Smooth muscle cell (in vitro differentiated cells): ENCODE data around the gene WWOX. TPM values are rescaled to one million over a fixed set of nuclear protein-coding genes. Genes with fewer than 3 reads are reported as not detected.

Experiments used
- DNase-seq: peaks from one replicate; lab custom pipeline; 2025; ENCODE audit not compliant: unreplicated experiment; lab: John Stamatoyannopoulos, UW
- H2AFZ ChIP-seq: fragments of 200-600 bp; sonication (generic); 2 replicates; pipeline ENCODE4 v1.6.0; 2016; ENCODE audit warnings: antibody characterized with exemption, low read depth, mild to moderate bottlenecking
- H3F3A ChIP-seq: fragments of 200-600 bp; sonication (generic); 2 replicates; pipeline ENCODE4 v1.6.0; 2017; ENCODE audit warnings: antibody characterized with exemption, low read depth
- H3K27ac ChIP-seq: fragments of 200-600 bp; sonication (generic); 2 replicates; pipeline ENCODE4 v1.5.1; 2016; ENCODE audit warnings: low read depth, mild to moderate bottlenecking
- H3K27me3 ChIP-seq: fragments of 200-600 bp; sonication (generic); 2 replicates; pipeline ENCODE4 v1.6.1; 2016; ENCODE audit warnings: low read depth, mild to moderate bottlenecking
- H3K36me3 ChIP-seq: fragments of 200-600 bp; sonication (generic); 2 replicates; pipeline ENCODE4 v1.5.1; 2016; ENCODE audit warnings: low read depth
- H3K4me1 ChIP-seq: fragments of 200-600 bp; sonication (generic); 2 replicates; pipeline ENCODE4 v1.5.1; 2016; ENCODE audit warnings: low read depth
- H3K4me2 ChIP-seq: fragments of 200-600 bp; sonication (generic); 2 replicates; pipeline ENCODE4 v1.6.0; 2016; ENCODE audit warnings: mild to moderate bottlenecking
- H3K4me3 ChIP-seq: fragments of 200-600 bp; sonication (generic); 2 replicates; pipeline ENCODE4 v1.5.1; 2016; ENCODE audit warnings: mild to moderate bottlenecking
- H3K79me2 ChIP-seq: fragments of 200-600 bp; sonication (generic); 2 replicates; pipeline ENCODE4 v1.6.0; 2016; ENCODE audit warnings: low read depth, mild to moderate bottlenecking
- H3K9ac ChIP-seq: fragments of 200-600 bp; sonication (generic); 2 replicates; pipeline ENCODE4 v1.6.0; 2016; ENCODE audit warnings: low read depth
- H3K9me3 ChIP-seq: fragments of 200-600 bp; sonication (generic); replicated peaks from 2 replicates; pipeline ENCODE4 v1.5.1; 2016; ENCODE audit warnings: low read depth
- H4K20me1 ChIP-seq: fragments of 200-600 bp; sonication (generic); 2 replicates; pipeline ENCODE4 v1.6.0; 2016; ENCODE audit warnings: low read depth
- WGBS: methylation state at CpG from one replicate; pipeline ENCODE4 v1.1.7; 2016; ENCODE audit warnings: low lambda C conversion rate; 5-methylcytosine and 5-hydroxymethylcytosine counted together
- polyA plus RNA-seq: library from polyadenylated mRNA; unstranded; fragments of >200 nt; fragmentation: Nextera tagmentation; extraction: Ambion mirVana; gene quantifications from 2 replicates; pipeline ENCODE4 v1.2.1, GENCODE V29; 2016
- total RNA-seq: library from RNA; depleted of rRNA; stranded (reverse); fragments of >200 nt; gene quantifications from 2 replicates; pipeline ENCODE4 v1.2.3, GENCODE V29; 2014
- TF ChIP-seq, protein P1 (sequence below): fragments of 200-600 bp; sonication (generic); IDR thresholded peaks from 2 replicates; pipeline ENCODE4 v1.5.1; 2017; ENCODE audit warnings: borderline replicate concordance, mild to moderate bottlenecking, antibody characterized with exemption; ENCODE audit not compliant: insufficient read depth, poor library complexity, severe bottlenecking

The WWOX gene
- total and polyA plus RNA-seq, 2 experiments from 2014 or later, result 7.5 to 14.0 TPM

GRCh38 chr16:78324649-78325285, 225.3 kb downstream of the WWOX start:
- DNase-seq, result no peak
- Histone ChIP-seq H3K9ac (no peak overlapping the region), H4K20me1 (no peaks in the 10 kb centered on the region), H3K27me3 (no peaks in the 10 kb centered on the region), H3K27ac (no peak overlapping the region), H3K4me3 (no peak overlapping the region), H2AFZ (no peak overlapping the region), H3K36me3 (no peaks in the 10 kb centered on the region), H3F3A (no peaks in the 10 kb centered on the region), H3K4me1 (peaks cover 10% of the 10 kb centered on the region), H3K79me2 (no peaks in the 10 kb centered on the region), H3K4me2 (no peak overlapping the region), H3K9me3 (no peaks in the 10 kb centered on the region)
- WGBS, result 70% methylated on average over 6 of the region's 6 CpGs
- TF ChIP-seq, protein P1, sequence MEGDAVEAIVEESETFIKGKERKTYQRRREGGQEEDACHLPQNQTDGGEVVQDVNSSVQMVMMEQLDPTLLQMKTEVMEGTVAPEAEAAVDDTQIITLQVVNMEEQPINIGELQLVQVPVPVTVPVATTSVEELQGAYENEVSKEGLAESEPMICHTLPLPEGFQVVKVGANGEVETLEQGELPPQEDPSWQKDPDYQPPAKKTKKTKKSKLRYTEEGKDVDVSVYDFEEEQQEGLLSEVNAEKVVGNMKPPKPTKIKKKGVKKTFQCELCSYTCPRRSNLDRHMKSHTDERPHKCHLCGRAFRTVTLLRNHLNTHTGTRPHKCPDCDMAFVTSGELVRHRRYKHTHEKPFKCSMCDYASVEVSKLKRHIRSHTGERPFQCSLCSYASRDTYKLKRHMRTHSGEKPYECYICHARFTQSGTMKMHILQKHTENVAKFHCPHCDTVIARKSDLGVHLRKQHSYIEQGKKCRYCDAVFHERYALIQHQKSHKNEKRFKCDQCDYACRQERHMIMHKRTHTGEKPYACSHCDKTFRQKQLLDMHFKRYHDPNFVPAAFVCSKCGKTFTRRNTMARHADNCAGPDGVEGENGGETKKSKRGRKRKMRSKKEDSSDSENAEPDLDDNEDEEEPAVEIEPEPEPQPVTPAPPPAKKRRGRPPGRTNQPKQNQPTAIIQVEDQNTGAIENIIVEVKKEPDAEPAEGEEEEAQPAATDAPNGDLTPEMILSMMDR, result no peak

DNA sequence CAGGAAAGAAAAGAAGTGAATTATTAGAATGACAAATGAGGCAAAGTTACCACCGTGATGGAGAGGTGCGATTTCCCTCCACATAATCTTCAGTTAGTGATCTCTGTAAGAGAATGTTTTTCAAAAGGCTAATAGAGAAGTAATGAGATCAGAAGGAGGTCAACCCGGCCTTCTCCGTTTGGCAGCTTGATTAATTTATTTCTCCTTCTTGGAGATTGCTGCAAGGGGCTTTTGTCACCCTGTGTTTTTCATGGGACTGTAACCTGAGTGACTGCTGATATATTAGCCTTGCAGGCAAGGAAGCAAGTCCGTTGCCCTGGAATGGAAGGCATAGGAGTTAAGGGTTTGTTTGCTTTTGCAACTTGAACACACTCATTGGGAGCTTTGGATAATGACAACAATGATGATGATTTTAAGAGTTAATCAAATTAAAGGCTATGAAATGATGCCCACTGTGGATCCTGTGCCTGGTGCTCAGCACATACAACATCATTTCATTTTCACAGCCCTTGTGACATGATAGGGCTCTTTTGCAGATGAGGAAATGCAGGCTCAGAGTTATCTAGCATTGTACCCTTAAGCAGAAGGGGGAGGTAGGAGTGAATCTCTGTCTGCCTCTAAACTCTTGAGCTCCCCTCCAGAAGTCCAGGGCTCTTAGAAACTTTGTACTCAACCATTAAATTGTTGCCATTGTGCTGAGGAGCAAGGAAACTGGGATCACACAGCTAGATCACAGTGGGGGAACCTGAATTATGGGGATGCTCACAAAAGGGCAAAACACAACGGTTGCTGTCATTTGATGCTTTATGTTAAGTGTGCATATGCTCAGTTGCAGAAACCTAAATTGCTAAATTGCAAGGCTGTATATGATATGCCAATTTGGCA, 226.3 kb downstream of the WWOX start:
- no peaks in the 10 kb centered on the region for H3F3A ChIP-seq
- H3K9ac ChIP-seq, result no peak overlapping the region
- WGBS, result 65% methylated on average over 6 of the region's 6 CpGs
- peaks cover 10% of the 10 kb centered on the region for H3K4me1 ChIP-seq
- no peak overlapping the region for H3K4me3 ChIP-seq
- no peak overlapping the region for H2AFZ ChIP-seq
- H3K27me3 ChIP-seq, result no peaks in the 10 kb centered on the region
- H3K4me2 ChIP-seq, result no peak overlapping the region
- H3K79me2 ChIP-seq, result no peaks in the 10 kb centered on the region
- TF ChIP-seq, protein P1, result no peak
- H3K36me3 ChIP-seq, result no peaks in the 10 kb centered on the region
- H3K27ac ChIP-seq, result no peak overlapping the region
- H3K9me3 ChIP-seq, result no peaks in the 10 kb centered on the region
- no peaks in the 10 kb centered on the region for H4K20me1 ChIP-seq
- DNase-seq, result no peak

DNA sequence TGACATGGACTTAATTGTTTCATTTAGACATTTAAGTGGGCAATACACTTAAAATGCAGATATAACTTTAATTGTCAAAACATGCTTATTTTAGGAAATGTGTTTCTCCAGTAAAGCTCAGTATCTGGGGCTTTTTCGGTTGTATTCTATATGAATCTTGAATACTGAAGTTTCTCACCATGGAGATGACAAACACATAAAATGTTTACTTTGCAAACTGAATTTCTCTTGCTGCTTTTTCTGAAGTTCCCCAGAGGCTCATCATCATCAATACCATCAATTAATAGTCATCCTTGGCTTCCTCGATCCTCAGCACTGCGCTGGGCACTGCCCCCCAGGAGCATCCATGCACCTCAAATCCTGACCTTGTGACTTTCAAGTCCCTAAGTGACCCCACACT, 227.3 kb downstream of the WWOX start:
- TF ChIP-seq, protein P1, result no peak
- no peaks in the 10 kb centered on the region for H3F3A ChIP-seq
- no peaks in the 10 kb centered on the region for H3K9me3 ChIP-seq
- H3K4me3 ChIP-seq, result no peak overlapping the region
- peaks cover 10% of the 10 kb centered on the region for H3K4me1 ChIP-seq
- H2AFZ ChIP-seq, result no peak overlapping the region
- no peaks in the 10 kb centered on the region for H3K27me3 ChIP-seq
- H4K20me1 ChIP-seq, result no peaks in the 10 kb centered on the region
- no peaks in the 10 kb centered on the region for H3K79me2 ChIP-seq
- no peak overlapping the region for H3K27ac ChIP-seq
- DNase-seq, result no peak
- WGBS, result 95% methylated on average over 3 of the region's 3 CpGs
- H3K4me2 ChIP-seq, result no peak overlapping the region
- H3K9ac ChIP-seq, result no peak overlapping the region
- H3K36me3 ChIP-seq, result no peaks in the 10 kb centered on the region

DNA sequence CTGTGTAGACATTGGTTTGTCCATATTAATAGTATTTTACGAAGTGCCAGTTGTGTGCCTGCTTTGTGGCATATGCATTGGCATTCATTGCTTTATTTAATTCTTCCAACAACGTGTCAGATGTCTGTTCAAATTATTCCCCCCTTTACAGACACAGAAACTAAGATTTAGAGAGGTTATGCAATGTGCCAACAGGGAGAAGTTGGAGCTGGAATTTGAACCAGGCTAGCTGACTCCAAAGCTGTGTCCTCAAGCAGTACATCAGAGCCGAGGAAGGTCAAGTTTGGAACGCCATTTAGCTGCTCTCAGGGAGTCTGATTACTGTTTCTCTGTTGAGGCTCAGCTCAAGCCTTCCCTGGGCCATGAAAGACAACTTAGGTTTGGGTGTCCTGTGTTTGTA, 232.3 kb downstream of the WWOX start:
- TF ChIP-seq, protein P1, result no peak
- no peaks in the 10 kb centered on the region for H4K20me1 ChIP-seq
- H3K4me3 ChIP-seq, result no peak overlapping the region
- H3K27ac ChIP-seq, result no peak overlapping the region
- no peak overlapping the region for H2AFZ ChIP-seq
- 90% methylated on average over 4 of the region's 4 CpGs for WGBS
- no peaks in the 10 kb centered on the region for H3K27me3 ChIP-seq
- DNase-seq, result no peak
- H3F3A ChIP-seq, result no peaks in the 10 kb centered on the region
- no peaks in the 10 kb centered on the region for H3K79me2 ChIP-seq
- no peak overlapping the region for H3K9ac ChIP-seq
- no peaks in the 10 kb centered on the region for H3K9me3 ChIP-seq
- no peaks in the 10 kb centered on the region for H3K36me3 ChIP-seq
- H3K4me2 ChIP-seq, result no peak overlapping the region
- no peaks in the 10 kb centered on the region for H3K4me1 ChIP-seq
